Measurements from ENCODE around the gene NPVF. TPM values are rescaled to one million over a fixed set of nuclear protein-coding genes. Genes with fewer than 3 reads are reported as not detected.

Gene NPVF
- total RNA-seq, 1 experiment from 2014 or later, result not detected

DNA sequence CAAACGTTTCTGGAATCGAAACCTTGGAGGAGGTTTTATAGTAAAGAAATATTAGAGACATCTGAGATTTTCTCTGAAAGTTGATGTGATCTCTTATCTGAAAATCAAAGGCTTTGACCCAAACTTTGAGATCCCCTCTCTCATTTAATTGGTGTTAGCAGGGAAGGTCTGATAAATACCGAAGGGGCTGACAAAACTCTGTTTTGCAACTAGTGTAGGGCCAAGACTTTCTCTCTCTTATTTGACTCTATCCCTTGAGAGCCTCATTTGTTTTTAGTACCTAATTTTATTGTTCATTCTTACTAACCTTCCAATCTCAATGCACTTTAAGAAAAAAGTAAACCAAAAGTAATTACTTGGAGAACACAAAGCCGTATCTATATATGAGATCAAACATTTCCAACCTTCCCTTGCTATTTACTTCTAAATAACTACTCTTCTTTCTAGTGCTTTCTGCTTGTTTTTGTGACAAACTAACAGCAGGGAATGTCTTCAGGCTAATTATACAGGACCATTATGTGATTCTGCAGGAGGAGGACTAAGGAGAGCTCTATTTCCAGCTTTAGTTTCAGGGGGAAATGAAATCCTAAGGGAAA, 33.4 kb upstream of the NPVF start:
- no peak overlapping the region for H3K27ac ChIP-seq (ENCODE audit: insufficient read length, low read depth, low read length)

More for the DNA sequence above, 33.4 kb upstream of the NPVF start:
- Histone ChIP-seq H3K23ac (ENCODE audit: insufficient read length, low read depth, low read length) (no peak overlapping the region), H2BK120ac (ENCODE audit: low read depth, low read length, poor library complexity, severe bottlenecking) (no peak overlapping the region), H3K9ac (ENCODE audit: extremely low read depth, insufficient read length, low read length) (no peak overlapping the region), H2BK12ac (ENCODE audit: insufficient read length, low read depth, low read length) (no peak overlapping the region), H3K79me1 (ENCODE audit: insufficient read depth, low read depth, low read length, poor library complexity, severe bottlenecking) (no peaks in the 10 kb centered on the region), H3K4me2 (ENCODE audit: insufficient read depth, insufficient read length, low read length) (no peak overlapping the region), H3K4ac (ENCODE audit: low read depth, low read length) (no peak overlapping the region), H2BK15ac (ENCODE audit: low read depth, low read length) (no peak overlapping the region), H3K79me2 (ENCODE audit: insufficient read depth, low read length) (no peaks in the 10 kb centered on the region), H2BK20ac (ENCODE audit: low read depth, low read length, poor library complexity, severe bottlenecking) (no peak overlapping the region), H2BK5ac (ENCODE audit: insufficient read length, low read length) (no peak overlapping the region), H2AFZ (ENCODE audit: low read length) (no peak overlapping the region), H3K27me3 (ENCODE audit: insufficient read depth, low read length) (no peaks in the 10 kb centered on the region), H3T11ph (ENCODE audit: low read length) (no peak overlapping the region), H3K14ac (ENCODE audit: insufficient read depth, low read length) (no peak overlapping the region), H3K56ac (ENCODE audit: insufficient read length, low read depth, low read length) (no peak overlapping the region), H2AK5ac (ENCODE audit: insufficient read length, low read length) (no peak overlapping the region), H4K20me1 (ENCODE audit: control insufficient read depth, insufficient read depth, insufficient read length) (no peaks in the 10 kb centered on the region), H3K23me2 (ENCODE audit: insufficient read length, low read depth, low read length, poor library complexity, severe bottlenecking) (no peaks in the 10 kb centered on the region), H4K8ac (replicated peaks; ENCODE audit: insufficient read length, low read depth, low read length) (no peak overlapping the region), H3K9me3 (ENCODE audit: control insufficient read depth, low read depth, low read length) (no peaks in the 10 kb centered on the region), H4K91ac (ENCODE audit: insufficient read length, low read depth, low read length) (no peak overlapping the region), H3K18ac (ENCODE audit: insufficient read length, low read depth, low read length) (no peak overlapping the region), H4K5ac (ENCODE audit: insufficient read length, low read depth, low read length) (no peak overlapping the region), H3K4me1 (ENCODE audit: insufficient read depth, low read length) (no peaks in the 10 kb centered on the region)
- H3K27ac Mint-ChIP-seq, result no peak overlapping the region
- no peaks in the 10 kb centered on the region for H3K9me3 Mint-ChIP-seq
- no peak for DNase-seq
- peaks cover 2 to 3% of the 10 kb centered on the region in 2 experiments; a peak in 2 of 4 replicates for H3K4me1 Mint-ChIP-seq
- TF ChIP-seq, protein P1, sequence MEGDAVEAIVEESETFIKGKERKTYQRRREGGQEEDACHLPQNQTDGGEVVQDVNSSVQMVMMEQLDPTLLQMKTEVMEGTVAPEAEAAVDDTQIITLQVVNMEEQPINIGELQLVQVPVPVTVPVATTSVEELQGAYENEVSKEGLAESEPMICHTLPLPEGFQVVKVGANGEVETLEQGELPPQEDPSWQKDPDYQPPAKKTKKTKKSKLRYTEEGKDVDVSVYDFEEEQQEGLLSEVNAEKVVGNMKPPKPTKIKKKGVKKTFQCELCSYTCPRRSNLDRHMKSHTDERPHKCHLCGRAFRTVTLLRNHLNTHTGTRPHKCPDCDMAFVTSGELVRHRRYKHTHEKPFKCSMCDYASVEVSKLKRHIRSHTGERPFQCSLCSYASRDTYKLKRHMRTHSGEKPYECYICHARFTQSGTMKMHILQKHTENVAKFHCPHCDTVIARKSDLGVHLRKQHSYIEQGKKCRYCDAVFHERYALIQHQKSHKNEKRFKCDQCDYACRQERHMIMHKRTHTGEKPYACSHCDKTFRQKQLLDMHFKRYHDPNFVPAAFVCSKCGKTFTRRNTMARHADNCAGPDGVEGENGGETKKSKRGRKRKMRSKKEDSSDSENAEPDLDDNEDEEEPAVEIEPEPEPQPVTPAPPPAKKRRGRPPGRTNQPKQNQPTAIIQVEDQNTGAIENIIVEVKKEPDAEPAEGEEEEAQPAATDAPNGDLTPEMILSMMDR (conservative IDR thresholded peaks at IDR 0.05), result no peak
- H3K27me3 Mint-ChIP-seq (ENCODE audit: low read depth), result peaks cover 10% of the 10 kb centered on the region
- no peaks in the 10 kb centered on the region for H3K36me3 Mint-ChIP-seq (ENCODE audit: insufficient read depth in 1 of 3, low read depth in 3 of 3)
- no peak overlapping the region for H3K4me3 Mint-ChIP-seq
- no CpG with 5 or more reads among the region's 4 CpGs for WGBS (ENCODE audit: extremely low coverage, insufficient read length, low lambda C conversion rate)
